Left colon (tissue), 2 donors: ENCODE measurements around the gene IGLON5. TPM values are rescaled to one million over a fixed set of nuclear protein-coding genes. Genes with fewer than 3 reads are reported as not detected.

Experiments
- ATAC-seq: fragments of 200-7000 bp; cut with Tn5 transposase; one replicate; pipeline ENCODE4 v1.9.1; 2020; ENCODE audit warnings: mild to moderate bottlenecking, moderate library complexity
- DNase-seq, 2 donors: peaks; one replicate each; pipeline ENCODE4 v3.0.0-alpha.2; 2020
- intact Hi-C, 2 donors: fragments of 100-400 bp; cut with DNase I in 1 of 2; cut with micrococcal nuclease in 1 of 2; formaldehyde crosslinking; loops; one replicate each; pipeline versions ENCODE4 v1.11.2 to v1.14.0; 2022; cut with DNase I, micrococcal nuclease
- long read RNA-seq: library from polyadenylated mRNA; unstranded; transcript quantifications from one replicate; pipeline ENCODE4 v2.0.0, GENCODE V29; 2021
- total RNA-seq, 2 donors: library from RNA; stranded (reverse); fragmentation: NEBNext Ultra II Directional; extraction: Animal tissue kit (Norgen Biotek cat#: 25700); gene quantifications; one replicate each; pipeline ENCODE4 v1.2.1, GENCODE V29; 2021
- donor health status: DM: no; HTN: no; CAD: no.
- donor health status: DM: yes; HTN: yes; CAD: no.

IGLON5 gene
- under 1 TPM in 1 of 2 donors, not detected in 1; 0.08 TPM for total RNA-seq
- long read RNA-seq, result 0 reads

DNA sequence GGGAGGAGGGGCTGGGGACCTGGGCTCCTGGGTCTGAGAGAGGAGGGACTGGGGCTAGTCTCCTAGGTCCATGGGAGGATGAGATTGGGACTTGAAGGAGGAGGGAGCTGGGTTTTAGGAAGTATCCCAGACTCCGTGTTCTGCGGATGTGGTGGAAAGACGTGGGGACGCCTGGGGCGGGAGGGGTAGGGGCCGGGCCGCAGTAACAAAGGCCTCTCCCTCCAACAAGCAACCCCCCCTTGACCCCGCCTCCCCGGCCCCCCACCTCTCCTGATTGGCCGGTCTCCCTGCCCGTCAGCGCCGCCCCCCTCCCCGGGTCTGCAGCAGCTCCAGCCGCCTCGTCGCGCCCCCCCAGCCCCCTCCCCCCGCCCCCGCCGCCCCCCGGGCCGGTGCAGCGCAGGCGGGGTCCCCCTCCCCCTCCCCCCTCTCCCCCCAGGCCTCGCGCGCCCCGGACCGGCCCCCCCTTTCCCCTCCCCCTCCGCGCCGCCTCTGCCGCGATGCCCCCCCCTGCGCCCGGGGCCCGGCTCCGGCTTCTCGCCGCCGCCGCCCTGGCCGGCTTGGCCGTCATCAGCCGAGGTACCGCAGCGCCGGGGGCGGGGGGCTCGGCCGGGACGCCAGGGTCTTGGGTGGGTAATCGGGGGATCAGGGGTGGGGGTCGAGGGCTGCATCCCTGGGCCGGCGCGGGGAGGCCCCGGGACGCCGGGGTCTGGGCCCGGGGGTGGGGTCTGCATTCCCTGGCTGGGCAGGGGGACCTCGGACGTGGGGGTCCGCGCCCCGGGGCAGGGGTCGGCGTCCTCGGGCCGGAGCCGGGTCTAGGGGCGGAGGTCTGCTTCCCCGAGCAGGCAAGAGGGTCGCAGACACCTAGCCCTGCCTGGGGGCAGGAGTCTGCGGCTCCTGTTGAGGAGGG lies at the start of gene IGLON5:
TSS of gene IGLON5 (plus strand) at position 294 of the 907 bp plus-strand sequence. CDS start at position 498, 204 bp downstream.
- intact Hi-C loops, result no loop called here
- no peak for ATAC-seq
- DNase-seq, result no peak

- intact Hi-C loops, result no loop called here
- DNase-seq, result no peak
- no peak for ATAC-seq
Measured at GRCh38 chr19:51263808-51264207, 47.6 kb upstream of the IGLON5 start.

- no peak for ATAC-seq
- DNase-seq, result no peak
Measured at GRCh38 chr19:51271067-51271466, 40.4 kb upstream of the IGLON5 start.

DNA sequence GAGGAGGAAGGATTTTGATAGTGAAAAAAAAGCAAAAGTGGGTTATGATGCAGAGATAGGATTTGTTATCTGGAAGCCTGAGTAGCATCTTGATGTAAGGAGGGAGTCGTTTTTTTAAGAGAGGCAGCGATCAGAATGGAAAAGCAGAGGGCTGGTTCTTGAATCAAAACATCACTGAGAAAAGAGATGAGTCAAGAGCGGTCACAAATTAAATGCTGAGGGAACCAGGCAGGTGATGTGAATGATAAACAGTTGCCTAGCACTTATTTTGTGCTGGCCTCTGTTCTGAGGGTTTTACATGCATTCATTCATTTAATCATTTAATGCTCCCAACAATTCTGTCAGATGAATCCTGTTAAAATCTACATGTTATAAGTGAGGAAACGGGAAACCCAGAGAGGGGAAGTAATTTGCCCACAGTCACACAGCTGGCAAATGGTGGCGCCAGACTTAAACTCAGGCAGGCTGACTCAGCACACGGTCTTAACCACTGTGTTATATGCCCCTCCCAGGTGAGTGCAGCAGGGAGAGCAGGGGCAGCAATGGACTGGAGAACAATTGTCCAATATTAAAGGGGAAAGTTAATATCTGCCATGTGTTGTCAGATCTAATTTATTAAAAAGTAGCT lies 39.1 kb upstream of the IGLON5 start:
- ATAC-seq (no peak), DNase-seq (no peak)
- intact Hi-C loops, result no loop called here

More at GRCh38 chr19:51271067-51271466, 40.4 kb upstream of the IGLON5 start:
- intact Hi-C loops, result no loop called here

DNA sequence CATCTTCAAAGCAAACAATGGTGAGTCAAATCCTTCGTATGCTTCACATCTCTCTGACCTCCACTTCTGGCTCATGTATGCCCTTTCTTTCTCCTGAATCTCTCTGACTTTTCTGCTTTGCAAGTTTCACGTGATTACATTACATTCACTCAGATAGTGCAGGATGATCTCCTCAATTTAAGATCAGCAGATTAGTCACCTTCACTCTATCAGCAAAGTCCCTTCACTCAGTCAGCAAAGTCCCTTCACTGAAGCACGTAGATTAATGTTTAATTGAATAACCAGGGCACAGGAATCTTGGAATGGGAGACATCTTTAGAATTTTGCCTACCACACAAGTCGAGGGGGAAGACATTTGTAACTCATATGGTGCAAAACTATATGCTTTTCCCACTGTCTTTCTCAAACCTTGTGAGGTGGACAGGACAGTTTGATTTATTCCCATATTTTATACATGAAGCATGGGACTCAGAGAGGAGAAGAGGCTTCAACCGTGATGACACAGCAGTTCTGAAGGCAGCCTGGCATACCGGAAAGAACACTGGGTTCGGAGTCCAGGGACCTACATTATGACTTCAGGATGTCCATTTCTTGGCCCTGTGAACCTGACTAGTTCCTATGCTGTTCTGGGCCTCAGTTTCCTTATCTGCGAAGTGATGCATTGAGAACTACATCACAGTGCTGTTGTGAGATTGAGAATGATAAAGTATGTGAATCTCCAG lies 37.2 kb upstream of the IGLON5 start:
- intact Hi-C loops, result no loop called here
- ATAC-seq (no peak), DNase-seq (no peak)

GRCh38 chr19:51277112-51277511 lies 34.3 kb upstream of the IGLON5 start:
- no peak for ATAC-seq
- no peak for DNase-seq
- intact Hi-C loops, result no loop called here

- intact Hi-C loops, result no loop called here
- DNase-seq (no peak), ATAC-seq (no peak)
Measured at GRCh38 chr19:51282335-51282734, 29.1 kb upstream of the IGLON5 start.

GRCh38 chr19:51285682-51286081 lies 25.8 kb upstream of the IGLON5 start:
- ATAC-seq (no peak), DNase-seq (no peak)
- intact Hi-C loops, result no loop called here

GRCh38 chr19:51289635-51290034 lies 21.8 kb upstream of the IGLON5 start:
- DNase-seq, result no peak
- intact Hi-C loops, result no loop called here
- ATAC-seq, result no peak

GRCh38 chr19:51292971-51293370 lies 18.5 kb upstream of the IGLON5 start:
- DNase-seq (no peak), ATAC-seq (no peak)
- intact Hi-C loops, result no loop called here

DNA sequence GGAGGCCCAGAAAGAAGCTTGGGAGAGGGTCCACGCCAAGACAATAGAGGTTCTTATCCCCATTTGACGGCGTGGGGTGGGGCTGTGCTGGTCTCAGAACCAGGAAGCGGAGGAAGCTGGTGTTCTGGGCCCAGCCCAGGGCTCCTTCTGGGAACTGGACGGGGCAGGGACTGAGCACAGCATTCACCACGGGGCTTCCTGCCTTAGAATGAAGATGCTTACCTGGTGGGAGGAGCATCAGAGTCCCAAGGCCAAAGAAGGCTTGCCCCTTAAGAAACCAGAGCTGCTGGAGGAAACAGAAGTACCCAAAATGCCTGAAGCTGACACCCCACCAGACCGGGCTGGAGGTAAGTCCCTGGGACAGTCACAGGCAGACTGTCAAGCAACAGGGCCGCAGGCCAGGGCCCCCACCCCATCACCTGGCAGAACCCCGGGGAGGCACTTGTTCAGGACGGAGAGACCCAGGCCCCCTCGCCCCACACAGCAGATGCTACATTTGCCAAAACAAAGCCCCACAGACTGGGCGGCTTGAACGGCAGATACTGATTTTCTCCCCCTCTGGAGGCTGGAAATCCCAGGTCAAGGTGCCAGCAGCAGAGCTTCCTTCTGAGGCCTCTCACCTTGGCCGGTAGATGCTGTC lies 17.8 kb upstream of the IGLON5 start:
- intact Hi-C loops, result no loop called here
- DNase-seq, result no peak
- no peak for ATAC-seq

DNA sequence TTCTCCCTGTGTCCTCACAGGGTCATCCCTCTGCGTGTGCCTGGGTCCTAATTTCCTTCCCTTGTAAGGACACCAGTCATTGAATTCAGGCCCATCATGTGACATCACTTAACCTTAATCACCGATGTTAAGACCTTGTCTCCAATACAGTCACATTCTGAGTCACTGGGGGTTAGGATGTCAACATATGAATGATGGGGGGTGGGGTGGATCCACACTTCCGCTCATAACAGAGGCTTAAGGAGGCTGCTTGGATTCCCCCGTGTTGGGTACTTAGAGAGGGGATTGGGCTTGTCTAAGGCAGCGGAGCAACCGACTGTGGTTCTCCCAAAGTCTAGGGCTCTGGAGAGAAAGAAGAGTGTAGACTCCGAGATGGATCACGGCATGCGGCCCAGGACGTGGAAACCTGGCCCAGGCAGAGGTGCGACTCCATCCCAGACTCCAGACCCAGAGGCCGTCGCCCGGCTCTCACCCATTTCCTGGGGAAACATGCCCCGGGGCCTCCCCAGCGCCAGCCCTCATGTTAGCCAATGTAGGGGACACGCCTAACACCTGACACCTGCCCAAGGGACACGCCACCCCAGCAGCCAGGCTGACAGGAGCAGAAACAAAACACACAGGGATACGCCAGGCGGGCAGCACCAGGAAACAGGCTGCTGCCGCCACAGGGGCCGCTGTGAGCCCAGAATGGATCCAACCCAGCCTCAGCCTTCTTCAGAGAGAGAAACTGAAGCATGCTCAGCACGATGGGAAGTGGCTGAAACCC lies 17.1 kb upstream of the IGLON5 start:
- no peak for DNase-seq
- no peak for ATAC-seq
- intact Hi-C loops, result no loop called here

GRCh38 chr19:51294977-51295375 lies 16.5 kb upstream of the IGLON5 start:
- no peak for ATAC-seq
- no peak for DNase-seq
- intact Hi-C loops, result no loop called here

GRCh38 chr19:51295382-51296126 lies 15.9 kb upstream of the IGLON5 start:
- ATAC-seq (no peak), DNase-seq (no peak)
- intact Hi-C loops, result no loop called here

DNA sequence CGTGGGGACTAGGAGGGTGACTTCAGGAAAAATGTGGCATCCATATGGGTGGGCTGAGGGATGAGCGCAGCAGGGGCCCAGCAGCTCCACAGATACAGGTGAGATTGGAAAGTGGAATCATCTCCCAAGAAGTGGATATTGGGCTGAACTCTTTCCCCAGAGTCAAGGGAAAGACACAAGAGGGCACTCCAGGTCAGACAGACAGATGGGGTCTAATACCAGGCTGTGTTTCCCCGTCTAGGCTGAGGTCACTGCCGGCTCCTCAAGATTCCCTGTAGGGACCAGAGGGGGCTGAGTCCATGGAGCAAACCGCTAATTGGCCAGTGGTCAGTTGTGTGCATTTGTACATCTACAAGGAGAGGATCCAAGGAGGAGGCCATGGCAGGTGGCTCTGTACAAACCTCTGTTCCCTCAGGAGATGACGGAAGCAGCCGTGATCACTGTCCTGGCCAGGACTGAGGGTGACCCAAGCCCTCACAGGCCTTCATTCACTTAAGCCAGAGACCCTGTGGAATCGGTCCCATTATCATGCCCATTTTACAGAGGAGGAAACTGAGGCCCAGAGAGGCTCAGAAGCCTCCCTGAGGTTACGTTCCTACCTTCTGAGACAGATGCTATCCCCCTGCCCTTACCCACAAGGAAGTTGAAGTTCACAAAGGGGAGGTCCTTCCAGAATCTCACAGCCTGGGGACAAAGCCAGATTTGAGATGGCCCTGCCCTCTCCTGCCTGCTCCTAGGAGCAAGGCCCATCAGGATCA lies 14.9 kb upstream of the IGLON5 start:
- ATAC-seq (no peak), DNase-seq (no peak)
- intact Hi-C loops, result no loop called here

- intact Hi-C loops, result no loop called here
- ATAC-seq (no peak), DNase-seq (no peak)
Measured at GRCh38 chr19:51297406-51297805, 14.0 kb upstream of the IGLON5 start.

GRCh38 chr19:51301266-51301665 lies 10.2 kb upstream of the IGLON5 start:
- no peak for ATAC-seq
- intact Hi-C loops, result no loop called here
- DNase-seq, result no peak
